Astrocyte of the cerebellum (primary cell): ENCODE measurements around the gene MED14.

Experiments
- DNase-seq: peaks from one replicate; pipeline ENCODE4 v3.0.0-alpha.2; 2011; ENCODE audit warnings: low read depth
- H3K4me3 ChIP-seq: 2 replicates; pipeline ENCODE4 v1.5.1; 2011; ENCODE audit warnings: mild to moderate bottlenecking, low read depth, low read length, moderate library complexity
- CTCF ChIP-seq: IDR thresholded peaks from 2 replicates; pipeline ENCODE4 v1.5.1; 2012; ENCODE audit warnings: low read length, low read depth, moderate library complexity, mild to moderate bottlenecking; ENCODE audit errors: missing control alignments
- in situ Hi-C: cut with HindIII; loops from 2 replicates; pipeline ENCODE4 v1.10.0; 2017; ENCODE audit warnings: low sequenced_read_pairs

The MED14 gene

GRCh38 chrX:40720792-40721191 is 14.6 kb downstream of the MED14 start:
- no peak for TF ChIP-seq CTCF
- no peak for DNase-seq
- in situ Hi-C loops: no loop called here
- H3K4me3 ChIP-seq: no peak overlapping the region

DNA sequence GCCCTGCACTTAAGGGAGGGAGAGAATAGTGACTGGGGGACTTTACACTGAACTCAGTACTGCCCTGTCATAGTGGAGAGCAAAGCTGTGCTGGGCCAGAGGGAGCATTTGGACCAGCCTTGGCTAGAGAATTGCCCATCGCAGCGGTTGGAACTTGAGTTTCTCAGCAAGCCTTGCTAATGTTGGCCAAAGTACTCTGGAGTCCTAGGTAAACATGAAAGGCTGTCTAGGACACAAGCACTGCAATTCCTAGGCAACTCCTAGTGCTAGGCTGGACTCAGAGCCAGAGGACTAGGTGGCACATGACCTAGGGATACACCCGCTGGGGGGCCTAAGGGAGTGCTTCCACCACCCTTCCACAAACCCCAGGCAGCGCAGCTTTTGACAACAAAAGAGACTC is 15.0 kb downstream of the MED14 start:
- no peak for DNase-seq
- in situ Hi-C loops: no loop called here

GRCh38 chrX:40719731-40720130 is 15.6 kb downstream of the MED14 start:
- H3K4me3 ChIP-seq: no peak overlapping the region
- no peak for DNase-seq
- in situ Hi-C loops: no loop called here
- no peak for TF ChIP-seq CTCF

More for the DNA sequence above, 15.0 kb downstream of the MED14 start:
- H3K4me3 ChIP-seq: no peak overlapping the region
- no peak for TF ChIP-seq CTCF

- no peak for DNase-seq
- H3K4me3 ChIP-seq: no peak overlapping the region
- in situ Hi-C loops: no loop called here
- no peak for TF ChIP-seq CTCF
Measured at GRCh38 chrX:40719218-40719617, 16.1 kb downstream of the MED14 start.

DNA sequence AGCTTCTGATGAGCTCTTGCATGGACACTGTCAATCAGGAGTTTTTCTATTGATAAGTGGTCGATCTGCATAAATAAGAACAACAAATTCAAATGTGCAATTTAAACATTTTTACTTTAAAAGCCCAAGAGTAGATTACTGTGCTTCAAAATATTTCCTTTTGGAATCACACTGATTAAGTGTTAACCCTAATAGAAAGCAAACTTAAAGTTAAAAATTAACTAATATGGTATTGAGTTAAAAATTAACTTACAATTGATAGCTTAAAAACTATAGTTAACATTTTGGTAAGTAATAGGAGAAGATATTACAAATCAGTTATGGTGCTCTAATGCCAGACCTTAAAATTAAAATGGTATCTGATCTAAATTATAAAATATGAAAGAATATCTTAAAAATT is 25.9 kb downstream of the MED14 start:
- no peak for TF ChIP-seq CTCF
- DNase-seq: no peak
- H3K4me3 ChIP-seq: no peak overlapping the region
- in situ Hi-C loops: no loop called here

DNA sequence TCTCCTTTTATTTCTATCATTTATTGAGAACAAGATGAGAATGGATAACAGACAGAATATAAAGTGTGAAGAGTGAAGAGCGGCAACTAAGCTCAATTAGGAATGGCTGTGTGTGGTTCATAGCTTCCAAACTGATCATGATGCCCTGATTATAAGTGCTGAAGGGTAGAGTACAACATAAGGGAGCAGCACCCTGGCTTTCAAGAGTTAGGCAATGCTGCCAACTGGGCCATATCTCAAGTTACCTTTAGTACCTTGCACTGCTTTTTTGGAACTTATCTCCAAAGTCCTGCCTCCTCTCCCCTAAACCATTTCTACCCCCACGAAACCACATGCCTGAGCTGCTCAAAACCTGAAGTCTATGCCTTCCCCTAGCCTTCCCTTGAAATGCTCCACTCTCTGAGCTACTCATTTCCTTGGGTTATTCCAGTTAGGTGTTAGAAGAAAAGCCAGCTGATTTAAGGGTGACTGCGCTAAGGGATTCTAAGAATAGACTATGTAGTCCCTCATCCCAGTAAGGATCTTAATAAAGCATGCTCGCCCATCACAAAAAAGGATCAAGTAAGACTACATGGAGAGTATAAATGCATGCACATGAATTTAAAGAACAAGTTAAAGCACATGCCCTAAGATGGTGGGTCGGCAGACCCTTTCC is 29.6 kb downstream of the MED14 start:
- DNase-seq: no peak
- in situ Hi-C loops: no loop called here
- no peak for TF ChIP-seq CTCF
- H3K4me3 ChIP-seq: no peak overlapping the region
